GM11168 (cell line): ENCODE data around the gene STN1.

Experiments used
- in situ Hi-C: fragments of 300-500 bp; cut with MboI; formaldehyde crosslinking; loops from one replicate; pipeline ENCODE4 v1.12.0; 2022; ENCODE audit warnings: low sequenced_read_pairs; ENCODE audit not compliant: unreplicated experiment

Gene STN1

GRCh38 chr10:103834436-103835095 lies 83.4 kb downstream of the STN1 start:
- in situ Hi-C loops: no loop called here

- in situ Hi-C loops: no loop called here
Observed at GRCh38 chr10:103833731-103834365, 84.1 kb downstream of the STN1 start.

GRCh38 chr10:103832806-103833205 lies 85.2 kb downstream of the STN1 start:
- in situ Hi-C loops: no loop called here
